HepG2 (cell line): ENCODE measurements around the gene GRIK4. TPM values are rescaled to one million over a fixed set of nuclear protein-coding genes. Genes with fewer than 3 reads are reported as not detected.
A peak's percentile ranks its signal among the peaks of the same experiment; 100 is the strongest.

Source experiments
- GLMP ChIP-seq: sonication (generic); formaldehyde crosslinking; IDR thresholded peaks from 2 replicates; pipeline ENCODE4 v1.9.0; 2021; ENCODE audit warnings: missing genetic modification reagents, mild to moderate bottlenecking, borderline replicate concordance
- HNF4G ChIP-seq, 2 experiments: sonication (generic) in 1 of 2; formaldehyde crosslinking in 1 of 2; IDR thresholded peaks; 2 replicates each; pipeline versions ENCODE4 v1.4.0 to v1.6.1; 2011 to 2020; ENCODE audit warnings: borderline replicate concordance in 2 of 2, low read depth in 2 of 2, mild to moderate bottlenecking in 2 of 2, low read length in 1 of 2, missing genetic modification reagents in 1 of 2, moderate library complexity in 1 of 2
- HOXA7 ChIP-seq: sonication (generic); formaldehyde crosslinking; IDR thresholded peaks from 2 replicates; pipeline ENCODE4 v1.8.1; 2022; ENCODE audit warnings: mild to moderate bottlenecking, missing genetic modification reagents, moderate library complexity
- MXI1 ChIP-seq: IDR thresholded peaks from 3 replicates; pipeline ENCODE4 v1.6.1; 2012; ENCODE audit warnings: low read depth, low read length, inconsistent platforms, borderline replicate concordance
- PHF21A ChIP-seq: sonication (generic); formaldehyde crosslinking; IDR thresholded peaks from 2 replicates; pipeline ENCODE4 v1.5.0; 2020; ENCODE audit warnings: mild to moderate bottlenecking, missing genetic modification reagents
- SMC3 ChIP-seq: IDR thresholded peaks from 2 replicates; pipeline ENCODE4 v1.6.1; 2011; ENCODE audit warnings: low read length, improper control_type of control experiment
- SNAI1 ChIP-seq: sonication (generic); formaldehyde crosslinking; IDR thresholded peaks from 2 replicates; pipeline ENCODE4 v1.5.0; 2020; ENCODE audit warnings: mild to moderate bottlenecking, missing genetic modification reagents, borderline replicate concordance
- SNAPC4 ChIP-seq: sonication (generic); formaldehyde crosslinking; IDR thresholded peaks from 2 replicates; pipeline ENCODE4 v1.4.0; 2020; ENCODE audit warnings: mild to moderate bottlenecking, missing genetic modification reagents
- SPEN ChIP-seq: sonication (generic); formaldehyde crosslinking; IDR thresholded peaks from 2 replicates; pipeline ENCODE4 v1.5.1; 2020; ENCODE audit warnings: low read depth, mild to moderate bottlenecking, missing genetic modification reagents
- SUZ12 ChIP-seq: fragments of 150-350 bp; IDR thresholded peaks from 2 replicates; pipeline ENCODE4 v1.6.1; 2014; ENCODE audit warnings: low read depth, low read length
- ZNF17 ChIP-seq: sonication (generic); formaldehyde crosslinking; IDR thresholded peaks from 2 replicates; pipeline ENCODE4 v1.5.0; 2020; ENCODE audit warnings: mild to moderate bottlenecking, missing genetic modification reagents
- ZNF292 ChIP-seq: sonication (generic); formaldehyde crosslinking; IDR thresholded peaks from 2 replicates; pipeline ENCODE4 v1.8.1; 2022; ENCODE audit warnings: mild to moderate bottlenecking, low read depth, missing genetic modification reagents, borderline replicate concordance
- ZNF337 ChIP-seq: sonication (generic); formaldehyde crosslinking; IDR thresholded peaks from 2 replicates; pipeline ENCODE4 v1.5.1; 2020; ENCODE audit warnings: missing genetic modification reagents, low read depth, mild to moderate bottlenecking, borderline replicate concordance
- ZNF513 ChIP-seq: sonication (generic); formaldehyde crosslinking; conservative IDR thresholded peaks from 2 replicates; pipeline ENCODE4 v1.5.0; 2020; ENCODE audit warnings: missing genetic modification reagents
- ZNF782 ChIP-seq: sonication (generic); formaldehyde crosslinking; IDR thresholded peaks from 2 replicates; pipeline ENCODE4 v1.4.0; 2020; ENCODE audit warnings: missing genetic modification reagents, mild to moderate bottlenecking, borderline replicate concordance
- ZNF891 ChIP-seq: sonication (generic); formaldehyde crosslinking; IDR thresholded peaks from 2 replicates; pipeline ENCODE4 v1.5.0; 2020; ENCODE audit warnings: mild to moderate bottlenecking, missing genetic modification reagents
- polyA plus RNA-seq, 8 experiments: library from polyadenylated mRNA; depleted of rRNA in 3 of 8; stranded (reverse) in 7 of 8; unstranded in 1 of 8; fragments of >200 nt; fragmentation: Illumina TruSeq in 4 of 8; extraction: Trizol in 4 of 8; gene quantifications; 2 replicates each; pipeline versions ENCODE4 v1.2.1 to v1.2.3, GENCODE V29; 2011 to 2016; ENCODE audit warnings: low read depth in 4 of 8, missing spikeins in 1 of 8, mixed read lengths in 1 of 8; ENCODE audit not compliant: insufficient read depth in 1 of 8
- total RNA-seq, 5 experiments: library from RNA; depleted of rRNA; stranded (reverse); fragments of >200 nt; fragmentation: Illumina TruSeq; extraction: Trizol; gene quantifications; 2 replicates each; pipeline ENCODE4 v1.2.3, GENCODE V29; 2016; ENCODE audit warnings: low read depth in 1 of 5
- TF ChIP-seq, protein P1 (sequence below): IDR thresholded peaks from 2 replicates; pipeline ENCODE4 v1.6.1; 2012; ENCODE audit warnings: low read length, improper control_type of control experiment

Gene GRIK4
- total and polyA plus RNA-seq, 2 of the 13 experiments (the other 11 are each of a cell fraction or from before 2014, with no cell fraction given) = 0.04 to 0.07 TPM

- TF ChIP-seq HNF4G (IDR thresholded peaks at IDR 0.05; ENCODE audit: borderline replicate concordance, low read depth, low read length) (no peak), HNF4G (CRISPR knock-in tag; IDR thresholded peaks at IDR 0.05; ENCODE audit: borderline replicate concordance, low read depth) (no peak), GLMP (CRISPR knock-in tag) (no peak), MXI1 (peak; percentile 97; the same call in 2 of the 3 replicates), PHF21A (CRISPR knock-in tag) (peak; percentile 59), ZNF513 (CRISPR knock-in tag) (no peak), ZNF292 (CRISPR knock-in tag) (peak; percentile 98), HOXA7 (CRISPR knock-in tag) (no peak), ZNF337 (CRISPR knock-in tag) (no peak), ZNF782 (CRISPR knock-in tag) (no peak), SMC3 (no peak), SPEN (CRISPR knock-in tag) (peak; percentile 84), SNAI1 (CRISPR knock-in tag) (no peak), SUZ12 (no peak), ZNF891 (CRISPR knock-in tag) (no peak; the same call in 1 of the 2 replicates), SNAPC4 (CRISPR knock-in tag) (no peak), ZNF17 (CRISPR knock-in tag) (no peak)
- TF ChIP-seq, protein P1, sequence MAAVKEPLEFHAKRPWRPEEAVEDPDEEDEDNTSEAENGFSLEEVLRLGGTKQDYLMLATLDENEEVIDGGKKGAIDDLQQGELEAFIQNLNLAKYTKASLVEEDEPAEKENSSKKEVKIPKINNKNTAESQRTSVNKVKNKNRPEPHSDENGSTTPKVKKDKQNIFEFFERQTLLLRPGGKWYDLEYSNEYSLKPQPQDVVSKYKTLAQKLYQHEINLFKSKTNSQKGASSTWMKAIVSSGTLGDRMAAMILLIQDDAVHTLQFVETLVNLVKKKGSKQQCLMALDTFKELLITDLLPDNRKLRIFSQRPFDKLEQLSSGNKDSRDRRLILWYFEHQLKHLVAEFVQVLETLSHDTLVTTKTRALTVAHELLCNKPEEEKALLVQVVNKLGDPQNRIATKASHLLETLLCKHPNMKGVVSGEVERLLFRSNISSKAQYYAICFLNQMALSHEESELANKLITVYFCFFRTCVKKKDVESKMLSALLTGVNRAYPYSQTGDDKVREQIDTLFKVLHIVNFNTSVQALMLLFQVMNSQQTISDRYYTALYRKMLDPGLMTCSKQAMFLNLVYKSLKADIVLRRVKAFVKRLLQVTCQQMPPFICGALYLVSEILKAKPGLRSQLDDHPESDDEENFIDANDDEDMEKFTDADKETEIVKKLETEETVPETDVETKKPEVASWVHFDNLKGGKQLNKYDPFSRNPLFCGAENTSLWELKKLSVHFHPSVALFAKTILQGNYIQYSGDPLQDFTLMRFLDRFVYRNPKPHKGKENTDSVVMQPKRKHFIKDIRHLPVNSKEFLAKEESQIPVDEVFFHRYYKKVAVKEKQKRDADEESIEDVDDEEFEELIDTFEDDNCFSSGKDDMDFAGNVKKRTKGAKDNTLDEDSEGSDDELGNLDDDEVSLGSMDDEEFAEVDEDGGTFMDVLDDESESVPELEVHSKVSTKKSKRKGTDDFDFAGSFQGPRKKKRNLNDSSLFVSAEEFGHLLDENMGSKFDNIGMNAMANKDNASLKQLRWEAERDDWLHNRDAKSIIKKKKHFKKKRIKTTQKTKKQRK = no peak
Observed at GRCh38 chr11:120547811-120548681, 36.5 kb downstream of the GRIK4 start (continued).
